ENCODE measurements around the gene SLC39A11. TPM values are rescaled to one million over a fixed set of nuclear protein-coding genes. Genes with fewer than 3 reads are reported as not detected.

Gene SLC39A11
- total RNA-seq, 1 experiment from 2014 or later: 18.9 TPM

GRCh38 chr17:72804949-72805707 is 287.4 kb downstream of the SLC39A11 start (continued):
- TF ChIP-seq PRDM15 (CRISPR knock-in tag; IDR thresholded peaks at IDR 0.05) (no peak), SOX15 (CRISPR knock-in tag; IDR thresholded peaks at IDR 0.05) (no peak), ERG (CRISPR knock-in tag; IDR thresholded peaks at IDR 0.05) (no peak), ZNF416 (CRISPR knock-in tag; IDR thresholded peaks at IDR 0.05) (no peak), ZNF138 (CRISPR knock-in tag; conservative IDR thresholded peaks at IDR 0.05) (no peak), ZNF263 (CRISPR knock-in tag; IDR thresholded peaks at IDR 0.05; ENCODE audit: low read depth) (no peak), CREB1 (CRISPR knock-in tag; IDR thresholded peaks at IDR 0.05) (no peak)

- Mint-ChIP-seq H3K4me3 (no peak overlapping the region), H3K4me1 (no peaks in the 10 kb centered on the region), H3K27ac (no peak overlapping the region), H3K9me3 (peaks cover 28% of the 10 kb centered on the region), H3K36me3 (peaks cover 27% of the 10 kb centered on the region), H3K27me3 (ENCODE audit: low read depth) (no peaks in the 10 kb centered on the region)
- POLR2A ChIA-PET: no interaction called here
- CTCF ChIA-PET: no interaction called here
- DNase-seq (ENCODE audit: low spot score) (no peak), ATAC-seq (no peak)
- TF ChIP-seq ZNF423 (CRISPR knock-in tag; IDR thresholded peaks at IDR 0.05): no peak
- no peak for TF ChIP-seq GABPB1 (CRISPR knock-in tag; IDR thresholded peaks at IDR 0.05)
- TF ChIP-seq SMAD3 (CRISPR knock-in tag; IDR thresholded peaks at IDR 0.05; ENCODE audit: borderline replicate concordance): no peak
- TF ChIP-seq PREB (CRISPR knock-in tag; IDR thresholded peaks at IDR 0.05; ENCODE audit: borderline replicate concordance): no peak
- TF ChIP-seq ZNF121 (CRISPR knock-in tag; IDR thresholded peaks at IDR 0.05): no peak
- no peak for TF ChIP-seq ERG (CRISPR knock-in tag; IDR thresholded peaks at IDR 0.05)
- TF ChIP-seq ARID4B (CRISPR knock-in tag; IDR thresholded peaks at IDR 0.05; ENCODE audit: borderline replicate concordance): no peak
- TF ChIP-seq NR2C2 (CRISPR knock-in tag; IDR thresholded peaks at IDR 0.05): no peak
- TF ChIP-seq PRDM15 (CRISPR knock-in tag; IDR thresholded peaks at IDR 0.05): no peak
- no peak for TF ChIP-seq ELF4 (CRISPR knock-in tag; IDR thresholded peaks at IDR 0.05; ENCODE audit: low read depth)
- no peak for TF ChIP-seq ZNF416 (CRISPR knock-in tag; IDR thresholded peaks at IDR 0.05)
- TF ChIP-seq PRRX2 (CRISPR knock-in tag; IDR thresholded peaks at IDR 0.05): no peak
- TF ChIP-seq TCF7 (CRISPR knock-in tag; IDR thresholded peaks at IDR 0.05; ENCODE audit: low read depth): no peak
Observed at GRCh38 chr17:72802726-72803125, 289.8 kb downstream of the SLC39A11 start.
